ENCODE measurements around the gene CNTNAP2. TPM values are rescaled to one million over a fixed set of nuclear protein-coding genes. Genes with fewer than 3 reads are reported as not detected.

The CNTNAP2 gene
- total and polyA plus RNA-seq, 11 donors: 0.01 to 2.6 (median 0.31) TPM; not detected in 3

- WGBS, 4 donors: 65 to 77% (median 71%) methylated on average over 5 of the region's 5 CpGs
- Histone ChIP-seq H3K4me3 (no peak overlapping the region), H3K27me3 (no peaks in the 10 kb centered on the region), H3K9me3 (peaks cover 0 to 8% (median 0%) of the 10 kb centered on the region in 12 donors), H3K36me3 (no peaks in the 10 kb centered on the region), H3K4me1 (no peaks in the 10 kb centered on the region), H3K27ac (no peak overlapping the region)
- no peak for ATAC-seq
- TF ChIP-seq POLR2A (IDR thresholded peaks at IDR 0.05): no peak
- TF ChIP-seq CTCF (IDR thresholded peaks at IDR 0.05): no peak
- no peak for DNase-seq
- intact Hi-C loops (cut with DNase I): no loop called here
These were observed 1264.3 kb downstream of the CNTNAP2 start for GRCh38 chr7:147380926-147381325.

GRCh38 chr7:147394329-147394728 is 1277.7 kb downstream of the CNTNAP2 start:
- DNase-seq: no peak
- ATAC-seq: no peak
- TF ChIP-seq CTCF (IDR thresholded peaks at IDR 0.05) (no peak), POLR2A (IDR thresholded peaks at IDR 0.05) (no peak)
- Histone ChIP-seq H3K9me3 (peaks cover 0 to 25% (median 7%) of the 10 kb centered on the region in 12 donors), H3K4me1 (no peaks in the 10 kb centered on the region), H3K27me3 (no peaks in the 10 kb centered on the region), H3K4me3 (no peak overlapping the region), H3K27ac (no peak overlapping the region), H3K36me3 (no peaks in the 10 kb centered on the region)
- intact Hi-C loops (cut with DNase I): no loop called here

- H3K36me3 ChIP-seq: no peaks in the 10 kb centered on the region
- H3K27ac ChIP-seq: peak overlapping the region in 1 of 12 donors; percentile 22
- TF ChIP-seq POLR2A (IDR thresholded peaks at IDR 0.05) (no peak), CTCF (IDR thresholded peaks at IDR 0.05) (no peak)
- ATAC-seq: peak in 2 of 4 donors; percentile 55
- intact Hi-C loops (cut with DNase I): no loop called here
- no peak for DNase-seq
- peak overlapping the region in 1 of 12 donors; percentile 20 for H3K4me3 ChIP-seq
- WGBS, 4 donors: 46 to 61% (median 51%) methylated on average over 3 of the region's 3 CpGs
- no peaks in the 10 kb centered on the region for H3K4me1 ChIP-seq
- no peaks in the 10 kb centered on the region for H3K9me3 ChIP-seq
- H3K27me3 ChIP-seq: no peaks in the 10 kb centered on the region
These were observed 1283.7 kb downstream of the CNTNAP2 start for GRCh38 chr7:147400221-147400689.

- Histone ChIP-seq H3K27me3 (no peaks in the 10 kb centered on the region), H3K9me3 (no peaks in the 10 kb centered on the region), H3K27ac (peak overlapping the region in 1 of 12 donors; percentile 22), H3K4me1 (no peaks in the 10 kb centered on the region), H3K4me3 (no peak overlapping the region), H3K36me3 (no peaks in the 10 kb centered on the region)
- ATAC-seq (no peak), DNase-seq (no peak)
- intact Hi-C loops (cut with DNase I): no loop called here
- 61 to 80% (median 71%) methylated on average over 1 of the region's 1 CpG for WGBS, 4 donors
- TF ChIP-seq POLR2A (IDR thresholded peaks at IDR 0.05) (no peak), CTCF (IDR thresholded peaks at IDR 0.05) (no peak)
These were observed 1284.3 kb downstream of the CNTNAP2 start for GRCh38 chr7:147400925-147401324.

All from heart left ventricle (tissue), 16 donors.